RWPE2 (cell line): ENCODE measurements around the gene CGN.
A peak's percentile ranks its signal among the peaks of the same experiment; 100 is the strongest.

Source experiments
- ATAC-seq: fragments of 200-7000 bp; cut with Tn5 transposase; 3 replicates; pipeline ENCODE4 v1.9.1; 2021; ENCODE audit warnings: low read depth
- DNase-seq: peaks from one replicate; pipeline ENCODE4 v3.0.0-alpha.2; 2020; ENCODE audit warnings: low spot score
- H3K27ac ChIP-seq: fragments of 450-650 bp; 2 replicates; pipeline ENCODE4 v1.5.1; 2017; ENCODE audit warnings: mild to moderate bottlenecking; ENCODE audit not compliant: poor library complexity, severe bottlenecking
- H3K27me3 ChIP-seq: fragments of 250-450 bp; sonication (Bioruptor Pico); 2 replicates; pipeline ENCODE4 v1.5.1; 2021; ENCODE audit warnings: mild to moderate bottlenecking, moderate library complexity; ENCODE audit not compliant: insufficient read depth, poor library complexity, severe bottlenecking
- H3K36me3 ChIP-seq: fragments of 250-450 bp; sonication (Bioruptor Pico); 2 replicates; pipeline ENCODE4 v1.5.1; 2020; ENCODE audit warnings: low read depth, mild to moderate bottlenecking, moderate library complexity
- H3K4me1 ChIP-seq: fragments of 250-450 bp; sonication (Bioruptor Pico); 2 replicates; pipeline ENCODE4 v1.5.1; 2021; ENCODE audit warnings: mild to moderate bottlenecking, moderate library complexity; ENCODE audit not compliant: insufficient read depth, poor library complexity, severe bottlenecking
- H3K4me3 ChIP-seq: fragments of 250-450 bp; sonication (Bioruptor Pico); 2 replicates; pipeline ENCODE4 v1.5.1; 2021; ENCODE audit warnings: mild to moderate bottlenecking, moderate library complexity; ENCODE audit not compliant: severe bottlenecking
- H3K9me3 ChIP-seq: fragments of 250-450 bp; sonication (Bioruptor Pico); 2 replicates; pipeline ENCODE4 v1.5.1; 2021; ENCODE audit warnings: mild to moderate bottlenecking, moderate library complexity; ENCODE audit not compliant: severe bottlenecking
- TF ChIP-seq, protein P1 (sequence below): fragments of 450-650 bp; IDR thresholded peaks from one replicate; pipeline ENCODE4 v1.5.1; 2017; ENCODE audit warnings: mild to moderate bottlenecking, moderate library complexity; ENCODE audit not compliant: poor library complexity, severe bottlenecking

The CGN gene

GRCh38 chr1:151502859-151503780, 8.1 kb upstream of the CGN start:
- DNase-seq (no peak), ATAC-seq (no peak)
- TF ChIP-seq, protein P1, sequence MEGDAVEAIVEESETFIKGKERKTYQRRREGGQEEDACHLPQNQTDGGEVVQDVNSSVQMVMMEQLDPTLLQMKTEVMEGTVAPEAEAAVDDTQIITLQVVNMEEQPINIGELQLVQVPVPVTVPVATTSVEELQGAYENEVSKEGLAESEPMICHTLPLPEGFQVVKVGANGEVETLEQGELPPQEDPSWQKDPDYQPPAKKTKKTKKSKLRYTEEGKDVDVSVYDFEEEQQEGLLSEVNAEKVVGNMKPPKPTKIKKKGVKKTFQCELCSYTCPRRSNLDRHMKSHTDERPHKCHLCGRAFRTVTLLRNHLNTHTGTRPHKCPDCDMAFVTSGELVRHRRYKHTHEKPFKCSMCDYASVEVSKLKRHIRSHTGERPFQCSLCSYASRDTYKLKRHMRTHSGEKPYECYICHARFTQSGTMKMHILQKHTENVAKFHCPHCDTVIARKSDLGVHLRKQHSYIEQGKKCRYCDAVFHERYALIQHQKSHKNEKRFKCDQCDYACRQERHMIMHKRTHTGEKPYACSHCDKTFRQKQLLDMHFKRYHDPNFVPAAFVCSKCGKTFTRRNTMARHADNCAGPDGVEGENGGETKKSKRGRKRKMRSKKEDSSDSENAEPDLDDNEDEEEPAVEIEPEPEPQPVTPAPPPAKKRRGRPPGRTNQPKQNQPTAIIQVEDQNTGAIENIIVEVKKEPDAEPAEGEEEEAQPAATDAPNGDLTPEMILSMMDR: no peak

GRCh38 chr1:151504252-151504651, 6.9 kb upstream of the CGN start:
- H3K27ac ChIP-seq: no peak overlapping the region
- no peaks in the 10 kb centered on the region for H3K9me3 ChIP-seq
- ATAC-seq (peak; percentile 29; the same call in 1 of the 3 replicates), DNase-seq (no peak)
- H3K36me3 ChIP-seq: no peaks in the 10 kb centered on the region
- no peaks in the 10 kb centered on the region for H3K27me3 ChIP-seq
- H3K4me1 ChIP-seq: no peaks in the 10 kb centered on the region
- TF ChIP-seq, protein P1: no peak
- no peak overlapping the region for H3K4me3 ChIP-seq

More at GRCh38 chr1:151502859-151503780, 8.1 kb upstream of the CGN start:
- H3K27ac ChIP-seq: no peak overlapping the region
- no peaks in the 10 kb centered on the region for H3K27me3 ChIP-seq
- H3K4me1 ChIP-seq: no peaks in the 10 kb centered on the region
- H3K36me3 ChIP-seq: no peaks in the 10 kb centered on the region
- H3K4me3 ChIP-seq: no peak overlapping the region
- H3K9me3 ChIP-seq: no peaks in the 10 kb centered on the region

- TF ChIP-seq, protein P1: no peak
- DNase-seq: no peak
- Histone ChIP-seq H3K9me3 (no peaks in the 10 kb centered on the region), H3K27me3 (no peaks in the 10 kb centered on the region), H3K27ac (no peak overlapping the region), H3K4me1 (no peaks in the 10 kb centered on the region), H3K4me3 (no peak overlapping the region), H3K36me3 (no peaks in the 10 kb centered on the region)
- ATAC-seq: no peak
Measured at GRCh38 chr1:151504759-151505158, 6.4 kb upstream of the CGN start.

GRCh38 chr1:151508833-151509232, 2.4 kb upstream of the CGN start:
- Histone ChIP-seq H3K9me3 (no peaks in the 10 kb centered on the region), H3K36me3 (no peaks in the 10 kb centered on the region), H3K27ac (no peak overlapping the region), H3K4me3 (no peak overlapping the region), H3K27me3 (no peaks in the 10 kb centered on the region), H3K4me1 (peaks cover 16% of the 10 kb centered on the region)
- DNase-seq (no peak), ATAC-seq (no peak)
- TF ChIP-seq, protein P1: no peak
